ENCODE data around the gene LNP1. TPM values are rescaled to one million over a fixed set of nuclear protein-coding genes. Genes with fewer than 3 reads are reported as not detected.

Gene LNP1
- total and polyA plus RNA-seq, 2 donors (not counting 1 experiment from before 2014, with no cell fraction given), result 3.1 to 3.5 TPM

- H3K4me1 ChIP-seq (ENCODE audit: control insufficient read depth, extremely low read depth, insufficient read depth, low read length), result no peaks in the 10 kb centered on the region
- no peaks in the 10 kb centered on the region for H4K20me1 ChIP-seq (ENCODE audit: control insufficient read depth, extremely low read depth, insufficient read depth, low read length)
- no peaks in the 10 kb centered on the region for H3K79me2 ChIP-seq (ENCODE audit: control insufficient read depth, insufficient read depth, low read length)
- no peak overlapping the region for H3K4me2 ChIP-seq (ENCODE audit: extremely low read depth, insufficient read depth, low read length)
- no peak overlapping the region for H3K9ac ChIP-seq (ENCODE audit: insufficient read depth, low read length)
- H3K27me3 ChIP-seq (ENCODE audit: control insufficient read depth, insufficient read depth, low read length), result no peaks in the 10 kb centered on the region
- no peak overlapping the region for H2AFZ ChIP-seq (ENCODE audit: low read length)
- no peaks in the 10 kb centered on the region for H3K9me3 ChIP-seq (ENCODE audit: control insufficient read depth, insufficient read depth, low read depth, low read length)
- no peaks in the 10 kb centered on the region for H3K36me3 ChIP-seq (ENCODE audit: control insufficient read depth, insufficient read depth, low read length)
- H3K4me3 ChIP-seq (replicated peaks in 1 of 4; ENCODE audit: control extremely low read depth in 1 of 4, insufficient read depth in 1 of 4, low read depth in 3 of 4, low read length in 4 of 4), result no peak overlapping the region
- H3K27ac ChIP-seq (ENCODE audit: insufficient read depth, low read length), result no peak overlapping the region
- TF ChIP-seq EZH2 (IDR thresholded peaks at IDR 0.05; ENCODE audit: low read length, missing control alignments), result no peak
- TF ChIP-seq, protein P1, sequence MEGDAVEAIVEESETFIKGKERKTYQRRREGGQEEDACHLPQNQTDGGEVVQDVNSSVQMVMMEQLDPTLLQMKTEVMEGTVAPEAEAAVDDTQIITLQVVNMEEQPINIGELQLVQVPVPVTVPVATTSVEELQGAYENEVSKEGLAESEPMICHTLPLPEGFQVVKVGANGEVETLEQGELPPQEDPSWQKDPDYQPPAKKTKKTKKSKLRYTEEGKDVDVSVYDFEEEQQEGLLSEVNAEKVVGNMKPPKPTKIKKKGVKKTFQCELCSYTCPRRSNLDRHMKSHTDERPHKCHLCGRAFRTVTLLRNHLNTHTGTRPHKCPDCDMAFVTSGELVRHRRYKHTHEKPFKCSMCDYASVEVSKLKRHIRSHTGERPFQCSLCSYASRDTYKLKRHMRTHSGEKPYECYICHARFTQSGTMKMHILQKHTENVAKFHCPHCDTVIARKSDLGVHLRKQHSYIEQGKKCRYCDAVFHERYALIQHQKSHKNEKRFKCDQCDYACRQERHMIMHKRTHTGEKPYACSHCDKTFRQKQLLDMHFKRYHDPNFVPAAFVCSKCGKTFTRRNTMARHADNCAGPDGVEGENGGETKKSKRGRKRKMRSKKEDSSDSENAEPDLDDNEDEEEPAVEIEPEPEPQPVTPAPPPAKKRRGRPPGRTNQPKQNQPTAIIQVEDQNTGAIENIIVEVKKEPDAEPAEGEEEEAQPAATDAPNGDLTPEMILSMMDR (conservative IDR thresholded peaks at IDR 0.05 in 1 of 2, IDR thresholded peaks at IDR 0.05 in 1 of 2; ENCODE audit: low read depth in 1 of 2, low read length in 2 of 2), result no peak
- peak in 1 of 2 donors; percentile 11 for DNase-seq (ENCODE audit: low read depth in 2 of 2)
These were observed 62.4 kb downstream of the LNP1 start for GRCh38 chr3:100463646-100464155.

GRCh38 chr3:100465892-100466777 lies 64.8 kb downstream of the LNP1 start:
- Histone ChIP-seq H2AFZ (ENCODE audit: low read length) (no peak overlapping the region), H3K79me2 (ENCODE audit: control insufficient read depth, insufficient read depth, low read length) (no peaks in the 10 kb centered on the region), H3K27me3 (ENCODE audit: control insufficient read depth, insufficient read depth, low read length) (no peaks in the 10 kb centered on the region), H4K20me1 (ENCODE audit: control insufficient read depth, extremely low read depth, insufficient read depth, low read length) (no peaks in the 10 kb centered on the region), H3K9me3 (ENCODE audit: control insufficient read depth, insufficient read depth, low read depth, low read length) (no peaks in the 10 kb centered on the region), H3K4me1 (ENCODE audit: control insufficient read depth, extremely low read depth, insufficient read depth, low read length) (no peaks in the 10 kb centered on the region), H3K9ac (ENCODE audit: insufficient read depth, low read length) (no peak overlapping the region), H3K27ac (ENCODE audit: insufficient read depth, low read length) (no peak overlapping the region), H3K4me3 (replicated peaks in 1 of 4; ENCODE audit: control extremely low read depth in 1 of 4, insufficient read depth in 1 of 4, low read depth in 3 of 4, low read length in 4 of 4) (no peak overlapping the region), H3K36me3 (ENCODE audit: control insufficient read depth, insufficient read depth, low read length) (no peaks in the 10 kb centered on the region), H3K4me2 (ENCODE audit: extremely low read depth, insufficient read depth, low read length) (no peak overlapping the region)
- TF ChIP-seq, protein P1 (conservative IDR thresholded peaks at IDR 0.05 in 1 of 2, IDR thresholded peaks at IDR 0.05 in 1 of 2; ENCODE audit: low read depth in 1 of 2, low read length in 2 of 2), result no peak
- TF ChIP-seq EZH2 (IDR thresholded peaks at IDR 0.05; ENCODE audit: low read length, missing control alignments), result no peak
- no peak for DNase-seq (ENCODE audit: low read depth in 2 of 2)

GRCh38 chr3:100467133-100467532 lies 65.8 kb downstream of the LNP1 start:
- Histone ChIP-seq H3K9me3 (ENCODE audit: control insufficient read depth, insufficient read depth, low read depth, low read length) (no peaks in the 10 kb centered on the region), H2AFZ (ENCODE audit: low read length) (no peak overlapping the region), H3K4me3 (replicated peaks in 1 of 4; ENCODE audit: control extremely low read depth in 1 of 4, insufficient read depth in 1 of 4, low read depth in 3 of 4, low read length in 4 of 4) (no peak overlapping the region), H3K4me2 (ENCODE audit: extremely low read depth, insufficient read depth, low read length) (no peak overlapping the region), H3K36me3 (ENCODE audit: control insufficient read depth, insufficient read depth, low read length) (no peaks in the 10 kb centered on the region), H3K4me1 (ENCODE audit: control insufficient read depth, extremely low read depth, insufficient read depth, low read length) (no peaks in the 10 kb centered on the region), H3K79me2 (ENCODE audit: control insufficient read depth, insufficient read depth, low read length) (no peaks in the 10 kb centered on the region), H3K27me3 (ENCODE audit: control insufficient read depth, insufficient read depth, low read length) (no peaks in the 10 kb centered on the region), H4K20me1 (ENCODE audit: control insufficient read depth, extremely low read depth, insufficient read depth, low read length) (no peaks in the 10 kb centered on the region), H3K9ac (ENCODE audit: insufficient read depth, low read length) (no peak overlapping the region), H3K27ac (ENCODE audit: insufficient read depth, low read length) (no peak overlapping the region)
- DNase-seq (ENCODE audit: low read depth in 2 of 2), result no peak
- TF ChIP-seq, protein P1 (conservative IDR thresholded peaks at IDR 0.05 in 1 of 2, IDR thresholded peaks at IDR 0.05 in 1 of 2; ENCODE audit: low read depth in 1 of 2, low read length in 2 of 2), result no peak
- TF ChIP-seq EZH2 (IDR thresholded peaks at IDR 0.05; ENCODE audit: low read length, missing control alignments), result no peak

Measured in fibroblast of lung (primary cell).